GM23248 (cell line): ENCODE results near the gene WDR64.

ENCODE experiments used
- EZH2 ChIP-seq: fragments of 200-600 bp; sonication (generic); IDR thresholded peaks from 2 replicates; pipeline ENCODE4 v1.6.1; 2018; ENCODE audit warnings: antibody characterized with exemption, mild to moderate bottlenecking; ENCODE audit not compliant: insufficient read depth, poor library complexity, severe bottlenecking
- EZH2phosphoT487 ChIP-seq: fragments of 200-600 bp; sonication (generic); IDR thresholded peaks from 2 replicates; pipeline ENCODE4 v1.6.1; 2018; ENCODE audit warnings: antibody characterized with exemption, moderate library complexity, mild to moderate bottlenecking, low read depth; ENCODE audit not compliant: insufficient read depth

- TF ChIP-seq EZH2phosphoT487 = no peak
- no peak for TF ChIP-seq EZH2
Observed at GRCh38 chr1:241648159-241648558, 3.9 kb upstream of the WDR64 start.
